Adipocyte (in vitro differentiated cells): ENCODE measurements around the gene GINM1.

Source experiments
- DNase-seq: peaks from one replicate; pipeline ENCODE4 v3.0.0-alpha.2; 2015; ENCODE audit warnings: low read depth
- H3K27me3 ChIP-seq: replicated peaks from 2 replicates; pipeline ENCODE4 v1.7.0; 2013; ENCODE audit warnings: mild to moderate bottlenecking, low read length, moderate library complexity; ENCODE audit not compliant: control insufficient read depth, insufficient read depth
- H3K36me3 ChIP-seq: 2 replicates; pipeline ENCODE4 v1.7.0; 2013; ENCODE audit warnings: low read length, mild to moderate bottlenecking, moderate library complexity; ENCODE audit not compliant: control insufficient read depth, insufficient read depth, severe bottlenecking
- H3K4me1 ChIP-seq: 2 replicates; pipeline ENCODE4 v1.7.0; 2013; ENCODE audit warnings: mild to moderate bottlenecking, low read length, moderate library complexity; ENCODE audit not compliant: control insufficient read depth, insufficient read depth
- H3K4me3 ChIP-seq: 2 replicates; pipeline ENCODE4 v1.7.0; 2013; ENCODE audit warnings: mild to moderate bottlenecking, low read length, moderate library complexity
- H3K9ac ChIP-seq: 2 replicates; pipeline ENCODE4 v1.7.0; 2013; ENCODE audit warnings: mild to moderate bottlenecking, low read length, moderate library complexity
- H3K9me3 ChIP-seq: 2 replicates; pipeline ENCODE4 v1.7.0; 2013; ENCODE audit warnings: mild to moderate bottlenecking, low read length, moderate library complexity; ENCODE audit not compliant: control insufficient read depth

GINM1 gene

DNA sequence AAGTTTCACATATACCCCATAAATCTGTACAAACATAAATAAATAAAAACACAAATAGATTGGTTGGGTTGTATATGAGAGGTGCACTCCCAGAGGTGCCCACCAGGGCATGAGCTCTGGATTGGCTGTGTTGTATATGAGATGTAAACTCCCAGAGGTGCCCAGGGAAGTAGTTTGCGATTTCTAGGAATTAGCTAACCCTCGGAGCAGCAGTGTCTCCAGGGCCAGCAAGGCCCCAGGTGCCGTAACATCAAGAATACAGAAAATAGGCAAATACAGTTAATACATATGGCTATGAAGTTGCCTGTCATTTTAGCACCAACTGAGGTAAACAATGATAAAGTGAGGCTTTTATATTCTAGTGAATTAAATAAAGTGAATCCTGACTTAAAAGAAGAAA is 5.4 kb upstream of the GINM1 start:
- peaks cover 10% of the 10 kb centered on the region for H3K4me1 ChIP-seq
- H3K9ac ChIP-seq, result no peak overlapping the region
- DNase-seq, result peak; percentile 22
- no peaks in the 10 kb centered on the region for H3K27me3 ChIP-seq
- no peaks in the 10 kb centered on the region for H3K9me3 ChIP-seq
- H3K4me3 ChIP-seq, result no peak overlapping the region
- no peaks in the 10 kb centered on the region for H3K36me3 ChIP-seq

DNA sequence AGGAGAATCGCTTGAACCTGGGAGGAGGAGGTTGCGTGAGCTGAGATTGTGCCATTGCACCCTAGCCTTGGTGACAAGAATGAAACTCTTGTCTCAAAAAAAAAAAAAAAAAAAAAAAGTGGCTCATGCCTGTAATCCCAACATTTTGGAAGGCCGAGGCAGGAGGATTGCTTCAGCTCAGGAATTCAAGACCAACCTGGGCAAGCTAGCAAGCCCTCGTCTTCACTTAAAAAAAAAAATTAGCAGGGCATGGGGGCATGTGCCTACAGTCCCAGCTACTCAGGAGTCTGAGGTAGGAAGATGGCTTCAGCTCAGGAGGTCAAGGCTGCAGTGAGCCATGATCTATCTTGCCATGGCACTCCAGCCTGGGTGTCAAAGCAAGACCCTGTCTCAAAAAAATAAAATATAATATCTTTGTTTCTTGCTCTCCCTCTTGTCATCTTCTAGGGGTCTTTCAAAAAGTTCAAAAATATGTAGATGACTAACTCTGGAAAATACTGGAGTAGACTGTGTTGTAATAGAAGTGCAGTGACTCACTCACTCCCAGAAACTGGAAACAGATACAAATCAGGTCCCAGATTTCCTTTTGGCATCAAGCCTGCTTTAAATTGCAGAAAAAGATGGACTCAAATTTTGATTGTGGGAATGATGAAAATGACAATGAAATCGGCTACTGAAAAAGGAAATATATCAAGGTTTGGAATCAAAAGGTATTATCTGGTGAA is 2.8 kb upstream of the GINM1 start:
- no peaks in the 10 kb centered on the region for H3K27me3 ChIP-seq
- no peaks in the 10 kb centered on the region for H3K36me3 ChIP-seq
- no peak overlapping the region for H3K9ac ChIP-seq
- H3K4me1 ChIP-seq, result peaks cover 16% of the 10 kb centered on the region
- H3K9me3 ChIP-seq, result no peaks in the 10 kb centered on the region
- peak; percentile 89 for DNase-seq
- no peak overlapping the region for H3K4me3 ChIP-seq

DNA sequence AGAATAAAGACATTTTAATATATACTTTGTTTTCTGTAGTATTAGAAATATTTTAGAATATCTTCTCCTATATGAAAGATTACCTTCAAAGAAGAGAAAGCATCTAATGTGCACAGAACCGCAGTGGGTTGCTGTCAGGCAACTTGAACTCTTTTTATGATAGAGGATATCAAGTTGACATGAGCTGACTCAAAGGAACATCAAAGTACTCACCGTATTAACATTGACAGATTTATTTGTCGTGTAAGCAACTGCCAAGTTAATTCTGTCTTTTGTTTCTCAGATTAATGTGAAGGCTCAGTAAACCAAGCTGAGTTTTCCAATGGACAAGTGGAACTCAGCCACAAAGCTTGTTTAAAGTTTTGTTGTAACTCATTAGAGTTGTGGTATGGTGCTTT is 2.2 kb upstream of the GINM1 start:
- H3K4me1 ChIP-seq, result peaks cover 16% of the 10 kb centered on the region
- no peaks in the 10 kb centered on the region for H3K36me3 ChIP-seq
- no peak overlapping the region for H3K4me3 ChIP-seq
- DNase-seq, result no peak
- H3K27me3 ChIP-seq, result no peaks in the 10 kb centered on the region
- no peak overlapping the region for H3K9ac ChIP-seq
- H3K9me3 ChIP-seq, result no peaks in the 10 kb centered on the region

DNA sequence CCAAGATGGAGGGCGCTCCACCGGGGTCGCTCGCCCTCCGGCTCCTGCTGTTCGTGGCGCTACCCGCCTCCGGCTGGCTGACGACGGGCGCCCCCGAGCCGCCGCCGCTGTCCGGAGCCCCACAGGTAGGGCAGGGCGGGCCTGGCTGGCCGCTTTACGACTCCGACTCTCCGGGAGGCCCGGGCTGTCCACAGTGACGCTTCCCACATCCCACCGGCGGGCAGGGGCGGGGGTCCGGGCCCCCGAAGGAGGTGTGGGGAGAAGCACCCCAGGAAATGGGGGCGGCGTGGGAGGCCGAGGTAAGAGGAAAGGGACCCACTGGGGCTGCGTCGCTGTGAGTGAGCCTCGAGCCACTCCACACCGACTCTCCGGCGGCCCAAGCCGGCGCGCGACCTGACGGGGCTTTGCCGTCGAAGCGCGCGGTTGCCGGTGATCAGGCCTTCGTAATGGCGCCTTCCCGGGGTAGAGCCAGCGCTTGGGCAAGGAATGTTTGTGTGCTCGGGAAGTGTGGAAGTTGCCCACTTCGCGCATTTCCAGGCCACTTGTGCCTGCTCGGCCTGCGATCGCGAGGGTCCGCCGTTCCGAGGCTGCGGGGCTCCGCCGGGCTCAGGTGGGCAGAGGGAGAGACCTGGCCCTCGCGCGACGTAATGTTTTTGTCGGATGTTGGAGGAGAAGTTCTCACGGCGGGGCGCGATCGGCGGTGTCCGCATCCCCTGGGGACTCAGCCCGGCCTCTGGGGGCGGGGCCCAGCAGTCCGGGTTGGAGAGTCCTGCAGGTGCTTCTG is 427 bp downstream of the GINM1 start:
- Histone ChIP-seq H3K9ac (peak overlapping the region; percentile 93), H3K36me3 (no peaks in the 10 kb centered on the region), H3K9me3 (no peaks in the 10 kb centered on the region), H3K4me3 (peak overlapping the region; percentile 96), H3K4me1 (peaks cover 16% of the 10 kb centered on the region), H3K27me3 (no peaks in the 10 kb centered on the region)
- DNase-seq, result peak; percentile 70

DNA sequence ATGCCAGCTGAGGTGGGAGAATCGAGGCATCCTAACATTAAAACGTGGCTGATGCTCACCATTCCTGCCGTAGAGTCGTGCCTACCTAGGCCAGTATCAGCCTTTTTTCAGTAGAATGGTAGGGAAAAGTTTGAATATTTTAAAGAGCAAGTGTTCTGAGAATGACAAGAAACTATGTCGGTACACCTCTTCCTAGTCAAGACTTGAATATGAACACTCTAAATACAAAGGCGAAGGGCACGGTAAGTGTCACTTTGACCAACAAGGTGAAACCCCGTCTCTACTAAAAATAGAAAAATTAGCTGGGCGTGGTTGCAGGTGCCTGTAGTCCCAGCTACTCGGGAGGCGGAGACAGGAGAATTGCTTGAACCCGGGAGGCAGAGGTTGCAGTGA is 1.0 kb downstream of the GINM1 start:
- Histone ChIP-seq H3K4me1 (peaks cover 16% of the 10 kb centered on the region), H3K4me3 (peak overlapping the region; percentile 96), H3K36me3 (no peaks in the 10 kb centered on the region), H3K9me3 (no peaks in the 10 kb centered on the region), H3K27me3 (no peaks in the 10 kb centered on the region), H3K9ac (peak overlapping the region; percentile 93)
- no peak for DNase-seq

DNA sequence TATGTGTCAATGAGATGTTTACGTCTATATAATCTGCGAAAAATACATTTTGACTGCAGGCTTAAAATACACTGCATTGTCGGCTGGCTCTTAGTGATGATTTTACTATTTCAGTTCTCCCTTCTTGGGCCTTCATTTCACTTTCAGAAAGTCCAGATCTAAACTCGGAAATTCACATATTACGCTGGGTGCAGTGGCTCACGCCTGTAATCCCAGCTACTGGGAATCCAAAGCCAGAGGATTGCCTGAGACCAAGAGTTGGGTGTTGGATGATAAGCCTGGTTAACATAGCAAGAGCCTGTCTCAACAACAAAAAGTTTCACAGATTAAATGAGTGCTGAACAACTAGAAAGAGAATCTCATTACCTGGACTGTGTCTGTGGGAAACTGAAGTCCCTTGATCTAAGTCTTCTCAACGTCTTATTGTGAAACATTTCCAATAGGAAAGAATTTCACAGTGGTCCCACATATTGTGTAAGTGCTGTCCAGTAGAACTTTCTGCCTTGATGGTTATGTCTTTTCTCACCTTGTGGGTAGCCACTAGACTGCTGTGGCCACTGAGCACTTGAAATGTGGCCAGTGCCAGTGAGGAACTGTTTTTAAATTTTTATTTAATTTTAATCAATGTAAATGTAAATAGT is 1.9 kb downstream of the GINM1 start:
- no peak for DNase-seq
- Histone ChIP-seq H3K9ac (no peak overlapping the region), H3K27me3 (no peaks in the 10 kb centered on the region), H3K36me3 (no peaks in the 10 kb centered on the region), H3K9me3 (no peaks in the 10 kb centered on the region), H3K4me3 (no peak overlapping the region), H3K4me1 (peaks cover 16% of the 10 kb centered on the region)

DNA sequence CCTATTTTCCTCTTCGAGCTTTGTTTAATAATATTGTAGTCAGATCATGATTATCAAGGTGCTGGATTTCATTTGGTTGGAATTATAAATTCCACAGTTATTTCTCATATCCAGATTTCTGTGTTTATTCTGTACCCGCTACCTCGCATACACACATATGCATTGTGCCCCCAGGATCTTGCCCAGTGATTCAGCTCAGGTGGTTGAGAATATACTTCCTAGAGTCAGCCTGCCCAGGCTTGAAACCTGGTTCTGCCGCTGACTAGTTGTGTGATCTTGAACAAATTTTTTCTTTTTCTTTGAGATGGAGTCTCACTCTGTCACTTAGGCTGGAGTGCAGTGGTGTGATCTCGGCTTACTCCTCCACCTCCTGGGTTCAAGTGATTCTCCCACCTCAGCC is 14.7 kb downstream of the GINM1 start:
- H3K9ac ChIP-seq, result no peak overlapping the region
- H3K27me3 ChIP-seq, result no peaks in the 10 kb centered on the region
- H3K4me3 ChIP-seq, result no peak overlapping the region
- DNase-seq, result no peak
- no peaks in the 10 kb centered on the region for H3K9me3 ChIP-seq
- H3K36me3 ChIP-seq, result peaks cover 48% of the 10 kb centered on the region
- H3K4me1 ChIP-seq, result no peaks in the 10 kb centered on the region

DNA sequence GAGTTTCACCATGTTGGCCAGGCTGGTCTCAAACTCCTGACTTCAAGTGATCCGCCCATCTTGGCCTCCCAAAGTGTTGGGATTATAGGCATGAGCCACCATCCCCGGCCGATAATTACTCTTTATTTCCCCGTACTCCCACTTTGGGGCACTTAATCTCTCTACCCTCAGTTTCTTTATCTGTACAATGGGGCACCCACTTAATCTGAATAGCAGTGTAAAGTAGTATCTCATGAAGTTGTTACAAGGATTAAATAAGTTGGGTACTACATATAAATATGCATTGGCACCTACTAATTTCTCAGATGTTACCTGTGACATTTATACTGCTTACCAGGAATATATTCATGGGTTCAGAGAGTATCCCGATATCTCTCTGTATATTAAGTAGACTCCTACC is 15.2 kb downstream of the GINM1 start:
- no peaks in the 10 kb centered on the region for H3K4me1 ChIP-seq
- H3K9me3 ChIP-seq, result no peaks in the 10 kb centered on the region
- peaks cover 48% of the 10 kb centered on the region for H3K36me3 ChIP-seq
- DNase-seq, result no peak
- H3K4me3 ChIP-seq, result no peak overlapping the region
- H3K27me3 ChIP-seq, result no peaks in the 10 kb centered on the region
- H3K9ac ChIP-seq, result no peak overlapping the region

DNA sequence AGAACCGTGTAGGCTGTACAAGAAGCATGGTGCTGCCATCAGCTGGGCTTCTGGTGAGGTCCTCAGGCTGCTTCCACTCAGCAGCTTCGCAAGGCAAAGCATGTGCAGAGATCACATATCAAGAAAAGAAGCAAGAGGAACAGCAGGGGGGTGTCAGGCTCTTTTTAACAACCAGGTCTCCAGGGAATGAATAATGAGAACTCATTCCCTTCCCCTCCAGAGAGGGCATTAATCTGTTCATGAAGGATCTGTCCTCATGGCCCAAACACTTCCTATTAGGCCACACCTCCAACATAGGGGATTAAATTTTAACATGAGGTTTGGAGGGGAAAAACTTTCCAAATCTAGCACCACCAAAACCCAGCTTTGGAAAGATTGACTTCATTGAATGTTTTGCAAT is 20.0 kb downstream of the GINM1 start:
- no peak for DNase-seq
- Histone ChIP-seq H3K36me3 (peaks cover 63% of the 10 kb centered on the region), H3K9me3 (no peaks in the 10 kb centered on the region), H3K4me1 (no peaks in the 10 kb centered on the region), H3K9ac (no peak overlapping the region), H3K27me3 (no peaks in the 10 kb centered on the region), H3K4me3 (no peak overlapping the region)

DNA sequence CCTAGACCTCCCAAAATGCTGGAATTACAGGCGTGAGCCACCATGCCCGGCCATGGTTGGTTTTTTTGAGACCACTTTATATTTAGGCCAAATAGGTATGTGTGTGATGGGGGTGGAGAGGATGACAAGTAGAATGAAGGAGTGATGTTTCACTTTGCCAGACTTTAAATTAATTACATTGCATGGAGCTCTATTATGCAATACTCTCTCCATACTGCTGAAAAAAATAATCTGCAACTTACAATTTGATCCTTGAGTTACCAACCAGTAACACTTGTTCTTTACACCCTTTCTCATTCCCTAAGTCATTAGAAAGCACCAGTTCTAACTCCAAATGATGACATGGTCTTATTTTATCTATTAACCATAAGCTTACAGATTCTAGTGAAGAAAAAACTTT is 26.8 kb downstream of the GINM1 start:
- Histone ChIP-seq H3K27me3 (no peaks in the 10 kb centered on the region), H3K36me3 (peaks cover 79% of the 10 kb centered on the region), H3K4me1 (no peaks in the 10 kb centered on the region), H3K4me3 (no peak overlapping the region), H3K9me3 (no peaks in the 10 kb centered on the region), H3K9ac (no peak overlapping the region)
- no peak for DNase-seq

DNA sequence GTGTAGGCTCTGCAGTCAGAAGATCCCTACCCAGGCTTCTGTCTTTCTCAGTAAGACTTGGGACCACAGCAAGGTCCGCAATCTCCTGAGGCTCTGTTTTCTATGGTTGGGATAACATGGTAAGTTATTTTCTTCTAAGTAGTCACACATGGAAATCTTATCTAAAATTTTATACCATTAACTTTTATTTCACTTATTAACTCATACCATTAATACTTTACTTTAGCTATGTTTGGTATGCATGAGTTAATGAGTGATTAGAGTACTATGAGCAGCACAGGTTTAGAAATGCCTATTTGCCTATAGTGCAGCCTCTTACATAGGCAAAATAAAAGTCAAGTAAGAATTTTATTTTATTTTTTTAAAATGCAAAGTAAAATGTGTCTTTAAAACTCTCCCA is 27.2 kb downstream of the GINM1 start:
- H3K36me3 ChIP-seq, result peaks cover 75% of the 10 kb centered on the region

More for the DNA sequence above, 27.2 kb downstream of the GINM1 start:
- DNase-seq, result no peak
- Histone ChIP-seq H3K9me3 (no peaks in the 10 kb centered on the region), H3K27me3 (no peaks in the 10 kb centered on the region), H3K9ac (no peak overlapping the region), H3K4me1 (no peaks in the 10 kb centered on the region), H3K4me3 (no peak overlapping the region)
